AG10803 (cell line): ENCODE measurements around the gene PKP3.
"Not testable (repeated sequence)": the region's sequence is repeated elsewhere in the genome, so short reads cannot be mapped to it uniquely, and the experiment has no call there.

Experiments used
- DNase-seq: peaks from one replicate; pipeline ENCODE4 v3.0.0; 2010; ENCODE audit warnings: low read depth
- H3K4me3 ChIP-seq: 2 replicates; pipeline ENCODE4 v1.5.1; 2011; ENCODE audit warnings: mild to moderate bottlenecking, low read length, control low read depth
- CTCF ChIP-seq: conservative IDR thresholded peaks from 2 replicates; pipeline ENCODE4 v1.5.1; 2011; ENCODE audit warnings: mild to moderate bottlenecking, low read length, control low read depth, inconsistent platforms

The PKP3 gene, protein sequence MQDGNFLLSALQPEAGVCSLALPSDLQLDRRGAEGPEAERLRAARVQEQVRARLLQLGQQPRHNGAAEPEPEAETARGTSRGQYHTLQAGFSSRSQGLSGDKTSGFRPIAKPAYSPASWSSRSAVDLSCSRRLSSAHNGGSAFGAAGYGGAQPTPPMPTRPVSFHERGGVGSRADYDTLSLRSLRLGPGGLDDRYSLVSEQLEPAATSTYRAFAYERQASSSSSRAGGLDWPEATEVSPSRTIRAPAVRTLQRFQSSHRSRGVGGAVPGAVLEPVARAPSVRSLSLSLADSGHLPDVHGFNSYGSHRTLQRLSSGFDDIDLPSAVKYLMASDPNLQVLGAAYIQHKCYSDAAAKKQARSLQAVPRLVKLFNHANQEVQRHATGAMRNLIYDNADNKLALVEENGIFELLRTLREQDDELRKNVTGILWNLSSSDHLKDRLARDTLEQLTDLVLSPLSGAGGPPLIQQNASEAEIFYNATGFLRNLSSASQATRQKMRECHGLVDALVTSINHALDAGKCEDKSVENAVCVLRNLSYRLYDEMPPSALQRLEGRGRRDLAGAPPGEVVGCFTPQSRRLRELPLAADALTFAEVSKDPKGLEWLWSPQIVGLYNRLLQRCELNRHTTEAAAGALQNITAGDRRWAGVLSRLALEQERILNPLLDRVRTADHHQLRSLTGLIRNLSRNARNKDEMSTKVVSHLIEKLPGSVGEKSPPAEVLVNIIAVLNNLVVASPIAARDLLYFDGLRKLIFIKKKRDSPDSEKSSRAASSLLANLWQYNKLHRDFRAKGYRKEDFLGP

DNA sequence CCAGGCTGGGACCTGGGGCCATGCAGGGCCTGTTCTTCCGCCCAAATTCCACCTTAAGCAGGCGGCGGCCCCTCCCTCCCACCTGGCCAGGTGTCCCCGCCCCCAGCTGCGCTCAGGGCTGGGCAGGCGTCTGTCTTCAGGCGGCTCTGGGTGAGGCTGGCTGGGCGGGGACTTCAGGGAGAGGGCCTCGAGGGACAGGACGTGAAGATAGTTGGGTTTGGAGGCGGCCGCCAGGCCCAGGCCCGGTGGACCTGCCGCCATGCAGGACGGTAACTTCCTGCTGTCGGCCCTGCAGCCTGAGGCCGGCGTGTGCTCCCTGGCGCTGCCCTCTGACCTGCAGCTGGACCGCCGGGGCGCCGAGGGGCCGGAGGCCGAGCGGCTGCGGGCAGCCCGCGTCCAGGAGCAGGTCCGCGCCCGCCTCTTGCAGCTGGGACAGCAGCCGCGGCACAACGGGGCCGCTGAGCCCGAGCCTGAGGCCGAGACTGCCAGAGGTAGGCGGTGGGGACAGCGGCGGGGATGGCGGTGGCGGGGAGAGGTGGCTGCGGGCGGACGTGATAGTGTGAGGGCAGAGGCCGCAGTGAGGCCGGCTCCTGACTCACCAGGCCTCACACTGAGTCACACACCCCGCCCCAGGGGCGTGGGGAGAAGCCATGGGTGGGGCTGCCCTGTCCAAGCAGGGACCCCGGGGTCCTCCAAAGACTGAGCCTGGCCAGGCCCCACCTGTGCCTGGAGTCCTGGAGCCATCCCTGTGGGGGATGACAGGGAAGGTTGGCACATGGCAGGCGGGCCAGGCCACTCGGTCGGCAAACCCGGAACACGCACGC is at the start of gene PKP3:
Gene PKP3, plus strand, starts transcription at position 176 of the 824 bp plus-strand sequence. Its CDS starts 84 bp downstream, at position 260.
- peak; percentile 26 for DNase-seq
- H3K4me3 ChIP-seq: no peak within 1 kb of the TSS
- TF ChIP-seq CTCF: no peak

DNA sequence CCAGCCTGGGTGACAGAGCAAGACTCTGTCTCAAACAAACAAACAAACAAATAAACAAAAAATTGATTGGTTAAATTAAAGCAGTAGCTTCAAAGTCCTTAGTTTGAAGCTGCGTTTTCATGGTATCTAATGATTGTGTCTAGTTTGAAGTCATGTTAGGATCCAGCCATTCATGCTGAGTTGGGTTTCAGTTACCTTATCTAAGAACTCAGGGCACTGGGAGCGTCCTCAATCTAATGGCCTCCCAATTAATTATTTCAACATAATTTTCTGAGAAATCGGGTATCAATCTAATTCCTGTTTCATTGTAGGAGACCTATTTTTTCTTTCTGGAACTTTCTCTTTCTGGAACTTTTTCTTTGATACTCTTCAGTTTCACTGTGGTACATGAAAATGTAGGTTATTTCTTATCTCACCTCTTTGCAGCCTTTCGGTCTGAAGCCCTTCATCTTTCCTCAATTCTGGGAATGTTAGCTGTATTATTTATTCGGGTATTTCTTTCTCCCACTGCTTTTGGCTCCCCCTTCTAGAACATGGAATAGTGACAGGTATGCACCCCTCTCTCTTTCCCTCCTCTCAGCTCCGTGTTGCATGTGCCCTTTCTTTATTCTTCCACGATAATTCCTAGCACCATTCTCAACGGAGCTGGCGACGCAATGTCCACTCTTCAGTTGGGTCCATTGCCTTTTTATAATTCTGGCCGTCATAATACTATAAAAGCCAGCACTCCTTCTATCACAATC is 49.0 kb upstream of the PKP3 start:
- H3K4me3 ChIP-seq: no peak overlapping the region
- no peak for TF ChIP-seq CTCF
- DNase-seq: no peak

DNA sequence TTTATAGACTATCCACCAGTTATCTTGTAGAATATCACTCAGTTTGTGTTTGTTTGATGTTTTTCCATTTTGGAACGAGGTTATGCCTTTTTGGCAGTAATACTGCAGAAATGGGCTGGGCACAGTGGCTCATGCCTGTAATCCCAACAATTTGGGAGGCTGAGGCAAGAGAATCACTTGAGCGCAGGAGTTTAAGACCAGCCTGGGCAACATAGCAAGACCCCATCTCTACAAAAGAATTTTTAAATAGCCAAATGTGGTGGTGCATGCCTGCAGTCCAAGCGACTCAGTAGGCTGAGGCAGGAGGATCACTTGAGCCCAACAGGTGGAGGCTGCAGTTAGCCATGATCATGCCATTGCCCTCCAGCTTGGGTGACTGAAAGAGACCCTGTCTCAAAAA is 47.5 kb upstream of the PKP3 start:
- H3K4me3 ChIP-seq: no peak overlapping the region
- TF ChIP-seq CTCF: no peak
- DNase-seq: no peak

DNA sequence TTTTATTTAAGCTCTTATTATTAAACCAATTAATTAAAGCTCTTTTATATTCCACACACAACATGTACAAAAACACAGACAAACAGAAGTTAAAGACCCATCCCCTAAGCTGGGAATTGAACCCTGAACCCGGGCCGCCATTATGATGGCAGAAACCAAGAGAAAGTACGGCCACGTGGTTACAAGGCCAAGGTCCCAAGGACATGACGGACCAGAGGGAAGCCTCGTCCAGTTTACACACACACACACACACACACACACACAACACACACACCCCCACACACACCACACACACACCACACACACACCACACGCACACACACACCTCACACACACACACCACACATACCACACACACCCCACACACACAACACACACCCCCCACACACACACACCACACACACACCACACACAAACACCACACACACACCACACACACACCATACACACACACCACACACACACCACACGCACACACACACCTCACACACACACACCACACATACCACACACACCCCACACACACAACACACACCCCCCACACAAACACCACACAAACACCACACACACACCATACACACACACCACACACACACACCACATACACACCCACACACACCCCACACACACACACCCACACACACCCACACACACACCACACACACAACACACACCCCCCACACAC is 44.6 kb upstream of the PKP3 start:
- not testable (repeated sequence) for DNase-seq, H3K4me3 ChIP-seq

DNA sequence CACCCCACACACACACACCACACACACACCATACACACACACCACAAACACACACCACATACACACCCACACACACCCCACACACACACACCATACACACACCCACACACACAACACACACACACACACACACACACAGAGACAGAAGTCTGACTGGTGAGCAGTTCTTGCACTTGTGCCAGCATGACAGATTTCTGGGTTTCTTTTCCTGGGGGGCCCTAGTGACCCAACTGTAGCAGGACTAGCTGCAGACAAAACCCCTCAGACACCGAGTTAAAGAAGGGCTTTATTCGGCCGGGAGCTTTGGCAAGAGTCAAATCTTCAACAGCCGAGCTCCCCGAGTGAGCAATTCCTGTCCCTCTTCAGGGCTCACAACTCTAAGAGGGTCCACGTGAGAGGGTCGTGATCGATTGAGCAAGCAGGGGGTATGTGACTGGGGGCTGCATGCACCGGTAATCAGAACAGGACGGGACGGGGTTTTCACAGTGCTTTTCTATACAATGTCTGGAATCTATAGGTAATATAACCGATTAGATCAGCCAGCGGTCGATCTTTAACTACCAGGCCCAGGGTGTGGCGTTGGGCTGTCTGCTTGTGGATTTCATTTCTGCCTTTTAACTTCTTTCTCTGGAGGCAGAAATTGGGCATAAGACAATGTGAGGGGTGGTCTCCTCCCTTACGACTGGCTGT is 43.8 kb upstream of the PKP3 start:
- H3K4me3 ChIP-seq, DNase-seq: not testable (repeated sequence)

GRCh38 chr11:350723-351255 is 43.2 kb upstream of the PKP3 start:
- no peak for TF ChIP-seq CTCF
- no peak overlapping the region for H3K4me3 ChIP-seq
- DNase-seq: no peak

DNA sequence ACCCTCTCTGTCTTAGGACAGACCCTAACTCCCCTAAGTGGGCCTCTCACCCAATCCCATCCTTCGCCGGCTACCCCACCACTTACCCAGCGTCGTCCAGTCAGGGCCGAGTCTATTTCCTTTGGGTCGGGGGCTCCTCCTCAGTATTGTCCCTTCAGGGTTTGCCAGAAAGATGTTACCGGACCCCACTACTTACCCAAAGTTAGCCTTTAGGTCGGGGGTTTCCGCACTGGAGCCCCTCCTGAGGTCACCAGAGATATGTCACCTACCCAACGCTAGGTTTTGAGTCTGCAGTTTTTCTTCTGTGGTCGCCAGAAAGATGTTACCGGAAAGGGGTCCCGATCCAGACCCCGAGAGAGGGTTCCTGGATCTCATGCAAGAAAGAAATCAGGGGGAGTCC is 42.6 kb upstream of the PKP3 start:
- no peak overlapping the region for H3K4me3 ChIP-seq
- no peak for TF ChIP-seq CTCF
- no peak for DNase-seq
